Measurements from ENCODE around the gene PLEKHA5.

Gene PLEKHA5

DNA sequence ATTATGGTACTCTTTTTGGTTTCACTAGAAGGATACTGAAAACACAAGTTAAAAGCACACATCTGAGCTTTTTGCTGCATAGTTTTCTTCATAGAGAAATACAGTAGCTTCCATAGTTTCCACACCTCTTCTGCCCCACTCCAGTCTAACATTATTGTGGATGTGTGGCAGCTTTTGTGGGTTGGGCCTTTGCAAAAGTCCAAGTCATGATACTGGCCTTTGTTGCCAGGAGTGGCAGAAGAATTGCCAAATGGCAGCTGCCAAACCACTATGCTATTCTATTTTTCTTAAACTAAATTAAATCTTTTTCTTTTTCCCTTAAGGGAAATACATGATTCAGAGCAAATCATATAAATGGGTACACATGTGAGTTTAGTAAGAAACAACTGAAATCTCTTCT is 114.8 kb downstream of the PLEKHA5 start:
- Histone ChIP-seq H3K36me3 (ENCODE audit: control insufficient read depth, low read length) (no peaks in the 10 kb centered on the region), H3K79me2 (ENCODE audit: control insufficient read depth, low read length) (no peaks in the 10 kb centered on the region), H3K4me3 (ENCODE audit: low read length) (no peak overlapping the region), H3K9me3 (ENCODE audit: control insufficient read depth, insufficient read depth, low read length) (no peaks in the 10 kb centered on the region), H3K4me2 (ENCODE audit: low read length) (no peak overlapping the region), H3K4me1 (ENCODE audit: control insufficient read depth, low read length) (no peaks in the 10 kb centered on the region), H3K9me2 (replicated peaks; ENCODE audit: control insufficient read depth, low read length) (no peaks in the 10 kb centered on the region), H3K27me3 (ENCODE audit: control insufficient read depth, low read length) (no peaks in the 10 kb centered on the region), H3K27ac (ENCODE audit: low read depth, low read length) (no peak overlapping the region), H3F3A (ENCODE audit: control insufficient read depth, insufficient read depth) (no peaks in the 10 kb centered on the region), H4K20me1 (ENCODE audit: control insufficient read depth, insufficient read depth, low read depth, low read length) (no peaks in the 10 kb centered on the region)
- TF ChIP-seq EZH2phosphoT487 (IDR thresholded peaks at IDR 0.05; ENCODE audit: borderline replicate concordance, low read length) (no peak), CTCF (IDR thresholded peaks at IDR 0.05; ENCODE audit: low read depth, low read length, poor library complexity, severe bottlenecking) (no peak)

DNA sequence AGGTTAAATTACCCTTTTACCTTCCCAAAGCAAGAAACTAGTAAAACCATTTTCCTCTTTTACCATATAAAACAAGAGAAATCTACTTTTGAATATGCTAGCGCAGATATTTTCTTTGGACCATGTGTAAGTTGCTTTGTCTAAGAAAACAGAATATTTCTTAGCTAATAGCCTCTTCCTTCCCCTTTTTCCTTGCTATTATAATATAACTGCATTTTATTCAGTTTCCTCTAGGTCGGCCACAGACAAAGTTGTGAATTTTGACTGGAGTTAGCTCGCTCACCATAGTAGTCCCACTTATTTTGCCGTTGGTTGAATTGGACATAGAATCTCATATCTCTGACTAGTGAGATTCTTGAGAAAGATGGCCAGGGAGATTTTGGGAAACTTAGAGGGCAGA is 115.6 kb downstream of the PLEKHA5 start:
- no peaks in the 10 kb centered on the region for H3K9me2 ChIP-seq (replicated peaks; ENCODE audit: control insufficient read depth, low read length)
- no peak overlapping the region for H3K4me3 ChIP-seq (ENCODE audit: low read length)
- H3F3A ChIP-seq (ENCODE audit: control insufficient read depth, insufficient read depth) = no peaks in the 10 kb centered on the region
- H3K4me1 ChIP-seq (ENCODE audit: control insufficient read depth, low read length) = no peaks in the 10 kb centered on the region
- H3K4me2 ChIP-seq (ENCODE audit: low read length) = no peak overlapping the region
- TF ChIP-seq EZH2phosphoT487 (IDR thresholded peaks at IDR 0.05; ENCODE audit: borderline replicate concordance, low read length) (no peak), CTCF (IDR thresholded peaks at IDR 0.05; ENCODE audit: low read depth, low read length, poor library complexity, severe bottlenecking) (no peak)
- H3K36me3 ChIP-seq (ENCODE audit: control insufficient read depth, low read length) = no peaks in the 10 kb centered on the region
- H3K27me3 ChIP-seq (ENCODE audit: control insufficient read depth, low read length) = no peaks in the 10 kb centered on the region
- no peaks in the 10 kb centered on the region for H3K9me3 ChIP-seq (ENCODE audit: control insufficient read depth, insufficient read depth, low read length)
- H3K27ac ChIP-seq (ENCODE audit: low read depth, low read length) = no peak overlapping the region
- no peaks in the 10 kb centered on the region for H4K20me1 ChIP-seq (ENCODE audit: control insufficient read depth, insufficient read depth, low read depth, low read length)
- H3K79me2 ChIP-seq (ENCODE audit: control insufficient read depth, low read length) = no peaks in the 10 kb centered on the region

DNA sequence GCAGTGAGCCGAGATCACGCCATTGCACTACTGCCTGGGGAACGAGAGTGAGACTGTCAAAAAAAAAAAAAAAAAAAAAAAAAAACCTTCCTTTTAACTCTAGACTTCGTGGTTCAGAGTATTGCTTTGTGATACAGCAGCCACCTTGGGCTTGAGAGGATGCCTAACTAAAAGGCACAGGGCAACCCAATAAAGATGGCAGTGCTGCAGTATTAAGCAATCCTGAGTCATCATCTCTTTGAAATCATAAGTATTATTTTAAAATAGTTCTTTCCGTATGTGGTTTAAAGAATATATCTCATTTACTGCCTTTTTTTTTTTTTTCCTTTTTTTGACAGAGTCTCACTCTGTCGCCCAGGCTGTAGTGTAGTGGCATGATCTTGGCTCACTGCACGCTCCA is 116.1 kb downstream of the PLEKHA5 start:
- H3K4me3 ChIP-seq (ENCODE audit: low read length) = no peak overlapping the region
- no peaks in the 10 kb centered on the region for H4K20me1 ChIP-seq (ENCODE audit: control insufficient read depth, insufficient read depth, low read depth, low read length)
- H3K9me3 ChIP-seq (ENCODE audit: control insufficient read depth, insufficient read depth, low read length) = no peaks in the 10 kb centered on the region
- no peaks in the 10 kb centered on the region for H3K4me1 ChIP-seq (ENCODE audit: control insufficient read depth, low read length)
- no peaks in the 10 kb centered on the region for H3K79me2 ChIP-seq (ENCODE audit: control insufficient read depth, low read length)
- H3K27me3 ChIP-seq (ENCODE audit: control insufficient read depth, low read length) = no peaks in the 10 kb centered on the region
- no peak overlapping the region for H3K4me2 ChIP-seq (ENCODE audit: low read length)
- H3F3A ChIP-seq (ENCODE audit: control insufficient read depth, insufficient read depth) = no peaks in the 10 kb centered on the region
- H3K36me3 ChIP-seq (ENCODE audit: control insufficient read depth, low read length) = no peaks in the 10 kb centered on the region
- TF ChIP-seq EZH2phosphoT487 (IDR thresholded peaks at IDR 0.05; ENCODE audit: borderline replicate concordance, low read length) (no peak), CTCF (IDR thresholded peaks at IDR 0.05; ENCODE audit: low read depth, low read length, poor library complexity, severe bottlenecking) (no peak)
- H3K27ac ChIP-seq (ENCODE audit: low read depth, low read length) = no peak overlapping the region
- H3K9me2 ChIP-seq (replicated peaks; ENCODE audit: control insufficient read depth, low read length) = no peaks in the 10 kb centered on the region

DNA sequence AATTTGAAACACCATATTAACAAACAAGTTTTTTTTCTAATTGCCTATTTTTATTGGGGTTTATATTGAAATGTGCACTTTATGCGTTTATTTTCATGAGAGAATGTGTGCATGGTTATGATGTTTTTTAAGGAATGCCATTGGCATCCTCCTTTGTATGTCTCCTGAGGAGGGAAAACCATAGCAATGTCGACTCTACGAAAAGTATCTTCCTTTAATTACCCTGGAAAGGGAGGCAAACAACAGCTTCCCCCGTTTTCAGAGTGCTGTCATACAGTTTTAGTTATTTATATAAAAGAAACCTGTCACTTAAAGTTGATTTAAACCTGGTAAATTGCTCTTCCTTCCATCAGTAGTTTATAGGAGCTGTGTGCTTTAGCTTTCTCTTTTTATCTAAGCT is 117.4 kb downstream of the PLEKHA5 start:
- no peaks in the 10 kb centered on the region for H3K9me2 ChIP-seq (replicated peaks; ENCODE audit: control insufficient read depth, low read length)
- H3K27ac ChIP-seq (ENCODE audit: low read depth, low read length) = no peak overlapping the region
- no peaks in the 10 kb centered on the region for H3K27me3 ChIP-seq (ENCODE audit: control insufficient read depth, low read length)
- H3K9me3 ChIP-seq (ENCODE audit: control insufficient read depth, insufficient read depth, low read length) = no peaks in the 10 kb centered on the region
- no peaks in the 10 kb centered on the region for H3K79me2 ChIP-seq (ENCODE audit: control insufficient read depth, low read length)
- no peaks in the 10 kb centered on the region for H3K4me1 ChIP-seq (ENCODE audit: control insufficient read depth, low read length)
- no peaks in the 10 kb centered on the region for H3K36me3 ChIP-seq (ENCODE audit: control insufficient read depth, low read length)
- no peaks in the 10 kb centered on the region for H4K20me1 ChIP-seq (ENCODE audit: control insufficient read depth, insufficient read depth, low read depth, low read length)
- H3F3A ChIP-seq (ENCODE audit: control insufficient read depth, insufficient read depth) = no peaks in the 10 kb centered on the region
- no peak for TF ChIP-seq CTCF (IDR thresholded peaks at IDR 0.05; ENCODE audit: low read depth, low read length, poor library complexity, severe bottlenecking)
- TF ChIP-seq EZH2phosphoT487 (IDR thresholded peaks at IDR 0.05; ENCODE audit: borderline replicate concordance, low read length) = no peak
- no peak overlapping the region for H3K4me2 ChIP-seq (ENCODE audit: low read length)
- H3K4me3 ChIP-seq (ENCODE audit: low read length) = no peak overlapping the region
